GM18502 (cell line): Measurements from ENCODE around the gene ADAM22.

Experiments used
- ATAC-seq: cut with Tn5 transposase; IDR thresholded peaks from one replicate; pipeline ENCODE4 v1.9.1; 2021; ENCODE audit warnings: mild to moderate bottlenecking; ENCODE audit not compliant: unreplicated experiment, poor library complexity

The ADAM22 gene

GRCh38 chr7:88243345-88243909, 309.4 kb downstream of the ADAM22 start:
- peak; percentile 84 for ATAC-seq

- no peak for ATAC-seq
These were observed 310.2 kb downstream of the ADAM22 start for GRCh38 chr7:88244258-88244657.
